ENCODE results near the gene DMBT1.

The DMBT1 gene

DNA sequence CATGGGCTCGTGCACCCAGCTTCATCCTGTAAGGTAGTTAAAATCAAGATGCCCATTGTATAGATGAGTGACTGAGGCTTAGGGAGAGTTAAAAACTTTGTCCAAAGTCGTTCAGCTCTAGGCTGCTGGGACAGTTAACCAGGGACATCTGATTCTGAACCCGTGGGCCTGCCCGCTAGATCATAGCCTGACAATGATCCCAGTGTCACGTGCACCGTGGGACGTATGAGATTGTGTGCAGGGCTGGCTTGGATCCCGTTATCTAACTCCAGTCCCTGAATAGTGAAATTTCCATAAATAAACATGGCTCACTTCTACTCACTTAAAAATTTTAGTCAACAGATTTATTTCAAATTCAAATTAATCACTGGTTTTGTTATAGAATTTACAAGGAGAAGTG lies 114.2 kb downstream of the DMBT1 start:
- DNase-seq: no peak

DNA sequence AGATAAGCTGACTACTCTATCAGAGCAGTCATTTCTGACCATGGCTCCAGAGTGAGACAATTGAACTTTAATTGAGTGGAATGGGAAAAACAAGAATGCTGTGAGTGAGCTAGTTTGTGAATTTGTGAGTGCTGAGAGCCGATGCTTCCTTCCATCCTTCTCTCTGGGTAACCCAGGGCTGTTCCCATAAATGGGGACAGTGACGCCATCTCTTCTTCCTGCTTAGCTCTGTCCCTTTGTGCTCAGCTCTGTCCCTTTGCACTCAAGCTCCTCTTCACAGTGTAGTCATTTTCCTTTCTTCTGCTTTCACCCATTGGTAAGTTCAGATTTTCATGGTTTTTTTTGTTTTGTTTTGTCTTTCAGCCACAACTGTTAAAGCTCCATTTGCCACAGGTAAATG lies 114.7 kb downstream of the DMBT1 start:
- DNase-seq: no peak

DNA sequence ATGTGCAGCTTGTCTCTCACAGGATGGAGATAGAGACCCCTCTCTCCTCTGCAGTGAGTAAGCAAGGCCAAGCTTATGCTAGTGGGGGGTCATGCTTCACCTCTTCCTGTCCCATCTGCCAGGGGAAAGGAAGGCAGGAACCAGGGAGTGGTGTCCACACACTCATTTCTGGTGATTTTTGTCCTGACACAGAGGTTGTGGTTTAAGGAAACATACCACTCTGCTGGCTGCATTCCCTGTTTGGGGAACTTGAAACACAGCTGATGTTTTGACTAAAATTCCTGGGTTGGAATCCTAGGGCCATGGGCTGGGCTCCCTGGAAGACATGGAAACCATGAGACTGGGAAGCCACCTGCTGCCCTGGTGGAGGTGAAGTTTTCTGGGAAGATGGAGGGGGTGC lies 117.7 kb downstream of the DMBT1 start:
- peak; percentile 10 for DNase-seq

DNA sequence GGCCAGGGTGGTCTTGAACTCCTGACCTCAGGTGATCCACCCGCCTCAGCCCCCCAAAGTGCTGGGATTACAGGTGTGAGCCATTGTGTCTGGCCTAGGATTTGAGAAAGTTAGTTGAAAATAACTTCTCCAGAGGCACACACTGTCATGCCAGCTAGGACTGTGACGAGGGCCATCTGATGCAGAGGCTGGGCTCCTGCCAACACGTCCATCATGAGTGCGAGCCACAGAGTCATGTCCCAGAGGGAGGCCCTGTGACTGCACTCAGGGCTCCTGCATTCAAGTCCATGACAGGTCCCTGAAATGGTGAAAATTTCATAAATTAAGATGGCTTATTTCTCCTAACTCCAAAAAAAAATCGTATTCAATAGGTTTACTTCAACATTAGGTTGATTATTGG lies 122.0 kb downstream of the DMBT1 start:
- no peak for DNase-seq

DNA sequence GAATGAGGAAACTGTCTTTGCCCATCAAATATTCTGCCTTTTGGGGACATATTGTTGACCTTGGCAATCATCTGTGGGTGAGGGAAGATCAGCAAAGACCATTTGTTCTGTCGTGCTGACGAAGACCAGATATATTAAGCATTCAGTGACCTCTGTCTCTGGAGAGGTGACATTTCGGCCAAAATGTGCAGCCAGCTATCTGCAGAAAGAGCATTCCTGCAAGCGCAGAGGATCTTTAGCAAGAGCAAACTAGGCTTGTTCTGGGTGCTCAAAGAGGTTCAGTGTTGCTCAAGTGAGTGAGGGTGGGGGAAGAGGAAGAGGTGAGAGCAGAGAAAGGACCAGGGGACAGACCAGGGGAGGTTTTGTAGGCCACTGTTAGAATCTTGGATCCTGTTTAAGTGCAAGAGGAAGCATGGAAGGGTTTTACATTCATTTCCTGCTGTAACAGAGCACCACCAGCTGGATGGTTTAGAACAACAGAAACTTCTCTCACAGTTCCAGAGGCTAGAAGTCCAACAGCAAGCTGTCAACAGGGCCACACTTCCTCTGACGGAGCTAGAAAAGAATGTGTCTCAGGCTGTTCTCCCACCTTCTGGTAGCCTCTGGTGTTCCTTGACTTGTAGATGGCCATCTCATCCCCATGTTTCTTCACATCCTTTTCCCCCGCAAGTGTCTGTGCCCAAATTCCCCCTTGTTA lies 127.9 kb downstream of the DMBT1 start:
- DNase-seq: peak; percentile 10

DNA sequence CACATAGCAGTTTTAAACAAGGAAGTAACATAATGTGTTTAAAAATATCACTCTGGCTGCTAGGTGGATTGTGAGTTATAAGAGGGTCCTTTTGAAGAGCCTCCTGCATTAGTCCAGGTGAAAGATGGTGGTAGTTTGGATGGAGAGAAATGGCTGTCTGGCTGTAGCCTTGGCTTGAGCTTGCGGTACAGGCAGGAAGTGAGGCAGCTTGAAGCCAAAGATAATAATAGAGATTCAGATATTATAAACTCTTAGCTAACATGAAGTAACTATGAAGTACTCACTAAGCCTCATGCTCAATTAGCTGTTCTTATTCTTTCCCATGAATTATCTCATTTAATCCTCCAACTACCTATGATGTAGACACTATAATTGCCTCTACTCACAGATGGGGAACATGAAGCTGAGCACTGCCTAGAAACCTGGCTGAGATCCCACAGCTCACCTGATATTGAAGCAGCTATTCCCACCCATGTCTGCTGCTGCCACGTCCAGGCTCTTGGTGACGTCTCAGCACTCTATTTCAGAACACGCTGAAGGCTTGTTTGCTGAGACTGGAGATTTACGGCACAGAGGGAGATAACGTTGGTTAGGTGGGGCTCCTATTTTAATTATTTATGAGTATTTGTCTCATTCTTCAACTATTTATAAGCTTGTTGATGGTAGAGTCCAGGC lies 128.7 kb downstream of the DMBT1 start:
- no peak for DNase-seq

DNA sequence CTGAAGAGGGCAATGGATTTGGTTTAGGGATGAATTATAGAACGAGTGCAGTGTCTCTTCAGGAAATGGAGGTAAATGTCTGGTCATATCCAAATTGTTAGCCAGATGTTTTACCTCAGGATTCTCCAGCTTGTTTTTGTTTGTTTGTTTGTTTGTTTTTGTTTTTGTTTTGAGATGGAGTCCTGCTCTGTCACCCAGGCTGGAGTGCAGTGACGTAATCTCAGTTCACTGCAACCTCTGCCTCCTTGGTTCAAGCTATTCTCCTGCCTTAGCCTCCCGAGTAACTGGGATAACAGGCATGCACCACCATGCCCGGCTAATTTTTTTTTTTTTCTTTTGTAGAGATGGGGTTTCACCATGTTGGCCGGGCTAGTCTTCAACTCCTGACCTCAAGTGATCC lies 132.2 kb downstream of the DMBT1 start:
- no peak for DNase-seq
